ENCODE measurements around the gene PDIA3.
"Not testable (repeated sequence)": the region's sequence is repeated elsewhere in the genome, so short reads cannot be mapped to it uniquely, and the experiment has no call there.

DNA sequence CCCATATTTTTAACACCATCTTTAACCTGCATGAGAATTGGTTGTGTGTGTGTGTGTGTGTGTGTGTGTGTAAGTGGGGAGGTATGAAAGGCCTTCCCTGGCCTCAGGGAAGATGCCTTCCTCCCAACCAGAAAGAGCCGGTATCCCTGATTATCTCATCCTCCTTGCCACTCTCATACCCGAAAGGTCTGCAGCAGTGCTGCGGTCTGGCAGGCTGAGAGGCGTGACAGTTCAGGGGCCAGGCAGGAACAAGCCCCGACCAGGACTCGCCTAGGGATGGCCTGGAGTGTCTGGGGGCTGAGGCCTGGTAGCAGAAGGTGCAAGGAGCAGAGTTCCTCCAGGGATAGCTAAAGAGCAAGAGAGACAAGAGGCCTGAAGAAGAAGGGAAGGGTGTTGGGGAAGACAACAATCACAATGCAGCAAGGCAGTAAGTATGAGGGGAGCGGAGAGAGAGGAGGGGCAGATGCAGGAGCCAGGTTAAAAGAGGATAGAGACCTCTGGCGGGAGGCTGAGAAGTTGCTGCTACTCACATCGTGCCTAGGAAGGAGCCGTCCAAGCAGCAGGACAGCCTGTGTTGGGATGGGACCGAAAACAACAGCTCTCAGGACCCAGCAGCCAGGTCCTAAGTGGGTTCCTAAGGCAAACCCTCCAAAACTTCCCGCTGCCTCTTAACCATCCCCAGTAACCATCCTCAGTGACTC lies 35.7 kb upstream of the PDIA3 start:
- TF ChIP-seq, protein P1, sequence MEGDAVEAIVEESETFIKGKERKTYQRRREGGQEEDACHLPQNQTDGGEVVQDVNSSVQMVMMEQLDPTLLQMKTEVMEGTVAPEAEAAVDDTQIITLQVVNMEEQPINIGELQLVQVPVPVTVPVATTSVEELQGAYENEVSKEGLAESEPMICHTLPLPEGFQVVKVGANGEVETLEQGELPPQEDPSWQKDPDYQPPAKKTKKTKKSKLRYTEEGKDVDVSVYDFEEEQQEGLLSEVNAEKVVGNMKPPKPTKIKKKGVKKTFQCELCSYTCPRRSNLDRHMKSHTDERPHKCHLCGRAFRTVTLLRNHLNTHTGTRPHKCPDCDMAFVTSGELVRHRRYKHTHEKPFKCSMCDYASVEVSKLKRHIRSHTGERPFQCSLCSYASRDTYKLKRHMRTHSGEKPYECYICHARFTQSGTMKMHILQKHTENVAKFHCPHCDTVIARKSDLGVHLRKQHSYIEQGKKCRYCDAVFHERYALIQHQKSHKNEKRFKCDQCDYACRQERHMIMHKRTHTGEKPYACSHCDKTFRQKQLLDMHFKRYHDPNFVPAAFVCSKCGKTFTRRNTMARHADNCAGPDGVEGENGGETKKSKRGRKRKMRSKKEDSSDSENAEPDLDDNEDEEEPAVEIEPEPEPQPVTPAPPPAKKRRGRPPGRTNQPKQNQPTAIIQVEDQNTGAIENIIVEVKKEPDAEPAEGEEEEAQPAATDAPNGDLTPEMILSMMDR (IDR thresholded peaks at IDR 0.05) = not testable (repeated sequence)
- TF ChIP-seq POLR2A (IDR thresholded peaks at IDR 0.05) = not testable (repeated sequence)
